ENCODE results near the gene CCDC85C. TPM values are rescaled to one million over a fixed set of nuclear protein-coding genes. Genes with fewer than 3 reads are reported as not detected.

CCDC85C gene
- total and polyA plus RNA-seq, 10 of the 15 experiments (the other 5 are each of a cell fraction or from before 2014, with no cell fraction given), result 0.03 to 3.6 (median 1.1) TPM

DNA sequence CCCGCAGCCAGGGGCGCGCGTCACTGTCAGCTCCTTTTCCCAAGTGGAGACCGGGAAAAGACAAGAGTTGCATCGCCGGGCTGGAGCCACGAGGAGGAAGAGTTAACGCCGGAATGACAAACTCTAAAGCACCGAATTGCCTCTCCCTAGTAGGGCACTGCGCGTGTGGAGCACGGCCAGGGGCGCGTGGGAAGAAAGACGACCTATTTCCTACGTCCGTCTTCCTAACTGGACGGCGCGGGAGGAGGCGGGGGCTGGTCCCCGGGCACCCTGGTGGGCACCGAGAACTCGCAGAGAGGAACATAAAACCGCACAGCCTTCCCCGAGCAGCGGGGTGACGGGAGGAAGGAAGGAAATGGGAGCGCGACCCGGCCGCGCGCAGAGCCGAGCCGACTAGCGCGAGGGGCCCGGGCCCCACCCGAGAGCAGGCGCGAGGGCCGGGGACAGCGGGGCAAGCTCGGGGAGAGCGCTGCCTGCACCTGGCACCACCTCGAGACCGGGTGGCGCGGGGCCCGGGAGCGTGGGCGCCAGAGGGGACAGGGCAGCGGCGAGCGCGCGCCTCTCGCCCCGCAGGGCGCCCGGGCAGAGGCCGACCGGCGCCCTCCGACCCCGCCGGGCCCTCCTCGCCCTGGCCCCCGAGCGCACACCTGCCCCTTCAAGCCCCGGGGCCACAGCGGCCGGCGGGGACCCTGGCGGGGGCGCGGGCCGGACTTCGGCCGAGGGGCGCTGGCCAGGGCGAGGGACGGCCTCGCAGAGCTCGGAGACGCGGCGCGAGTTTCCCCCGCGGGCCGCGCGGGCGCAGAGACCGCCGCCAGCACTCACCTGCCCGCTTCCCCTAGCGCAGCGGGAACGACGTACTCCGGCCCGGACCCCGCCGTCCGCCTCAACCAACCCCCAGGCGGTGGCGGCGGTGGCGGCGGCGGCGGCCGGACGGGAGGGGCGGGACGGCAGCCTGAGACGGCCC lies 123.8 kb downstream of the CCDC85C start, which contains the start of gene SETD3:
TSS of gene SETD3 (minus strand) at position 954 of the 964 bp plus-strand sequence. CDS start 15,054 bp downstream, outside the sequence.
- no peak for ATAC-seq
- BruUV-seq (replicated peaks), result no TSS peak
- TF ChIP-seq DPF2 (IDR thresholded peaks at IDR 0.05), result peak; percentile 47; the same call in 1 of the 2 replicates
- TF ChIP-seq NR2F1 (conservative IDR thresholded peaks at IDR 0.05), result peak; percentile 51; the same call in 1 of the 2 replicates
- no peak for TF ChIP-seq TCF3 (IDR thresholded peaks at IDR 0.05; ENCODE audit: borderline replicate concordance, insufficient read depth, low read depth, low read length)
- no peak for TF ChIP-seq FOXM1 (IDR thresholded peaks at IDR 0.05; ENCODE audit: low read depth, low read length)
- no peak for TF ChIP-seq PAX8 (IDR thresholded peaks at IDR 0.05)
- no peak for TF ChIP-seq IKZF2 (IDR thresholded peaks at IDR 0.05)
- TF ChIP-seq SIX5 (IDR thresholded peaks at IDR 0.05; ENCODE audit: low read depth, low read length, severe bottlenecking), result no peak
- peak; percentile 66 for TF ChIP-seq IKZF1 (conservative IDR thresholded peaks at IDR 0.05)
- TF ChIP-seq MYB (IDR thresholded peaks at IDR 0.05; ENCODE audit: borderline replicate concordance, low read depth, low read length), result no peak
- TF ChIP-seq SMAD1 (IDR thresholded peaks at IDR 0.05; ENCODE audit: low read depth, partially characterized antibody), result no peak
- 0 out of 2 replicates have a peak, but pooled peaks have one; percentile 53 for TF ChIP-seq SMARCA5 (IDR thresholded peaks at IDR 0.05)
- TF ChIP-seq, protein P1, sequence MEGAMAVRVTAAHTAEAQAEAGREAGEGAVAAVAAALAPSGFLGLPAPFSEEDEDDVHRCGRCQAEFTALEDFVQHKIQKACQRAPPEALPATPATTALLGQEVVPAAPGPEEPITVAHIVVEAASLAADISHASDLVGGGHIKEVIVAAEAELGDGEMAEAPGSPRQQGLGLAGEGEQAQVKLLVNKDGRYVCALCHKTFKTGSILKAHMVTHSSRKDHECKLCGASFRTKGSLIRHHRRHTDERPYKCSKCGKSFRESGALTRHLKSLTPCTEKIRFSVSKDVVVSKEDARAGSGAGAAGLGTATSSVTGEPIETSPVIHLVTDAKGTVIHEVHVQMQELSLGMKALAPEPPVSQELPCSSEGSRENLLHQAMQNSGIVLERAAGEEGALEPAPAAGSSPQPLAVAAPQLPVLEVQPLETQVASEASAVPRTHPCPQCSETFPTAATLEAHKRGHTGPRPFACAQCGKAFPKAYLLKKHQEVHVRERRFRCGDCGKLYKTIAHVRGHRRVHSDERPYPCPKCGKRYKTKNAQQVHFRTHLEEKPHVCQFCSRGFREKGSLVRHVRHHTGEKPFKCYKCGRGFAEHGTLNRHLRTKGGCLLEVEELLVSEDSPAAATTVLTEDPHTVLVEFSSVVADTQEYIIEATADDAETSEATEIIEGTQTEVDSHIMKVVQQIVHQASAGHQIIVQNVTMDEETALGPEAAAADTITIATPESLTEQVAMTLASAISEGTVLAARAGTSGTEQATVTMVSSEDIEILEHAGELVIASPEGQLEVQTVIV (IDR thresholded peaks at IDR 0.05; ENCODE audit: borderline replicate concordance, partially characterized antibody), result no peak
- peak; percentile 78 for TF ChIP-seq GATAD2B (conservative IDR thresholded peaks at IDR 0.05; ENCODE audit: low read depth)
- TF ChIP-seq NR2C2 (IDR thresholded peaks at IDR 0.05; ENCODE audit: borderline replicate concordance, control insufficient read depth, insufficient read length, low read depth), result no peak
- no peak for TF ChIP-seq IRF4 (IDR thresholded peaks at IDR 0.05; ENCODE audit: low read depth, low read length)
- peak; percentile 60 for TF ChIP-seq HDAC6 (IDR thresholded peaks at IDR 0.05; ENCODE audit: unreplicated experiment)
- TF ChIP-seq SREBF1 (IDR thresholded peaks at IDR 0.05; ENCODE audit: low read length), result no peak
- TF ChIP-seq BHLHE40 (IDR thresholded peaks at IDR 0.05; ENCODE audit: borderline replicate concordance in 1 of 2, low read depth in 2 of 2, low read length in 1 of 2), result peak in 1 of 2 experiments; percentile 4; a peak in 1 of 4 replicates
- no peak for TF ChIP-seq FOS (IDR thresholded peaks at IDR 0.05; ENCODE audit: borderline replicate concordance, extremely low read depth, insufficient read length)
- no peak for TF ChIP-seq ZNF207 (IDR thresholded peaks at IDR 0.05; ENCODE audit: borderline replicate concordance)
- peak; percentile 86; the same call in 1 of the 2 replicates for TF ChIP-seq LARP7 (IDR thresholded peaks at IDR 0.05)
- TF ChIP-seq HCFC1 (IDR thresholded peaks at IDR 0.05; ENCODE audit: low read length), result no peak

More for the DNA sequence above, 123.8 kb downstream of the CCDC85C start, which contains the start of gene SETD3:
- in situ Hi-C loops (cut with MboI), result no loop called here
- no peak for FAIRE-seq
- Histone ChIP-seq H3K4me1 (ENCODE audit: control insufficient read depth, insufficient read depth, low read length) (peaks cover 8% of the 10 kb centered on the region), H3K27me3 (replicated peaks in 1 of 2; ENCODE audit: control insufficient read depth in 2 of 2, insufficient read depth in 2 of 2, low read length in 1 of 2) (no peaks in the 10 kb centered on the region), H3K79me2 (ENCODE audit: control insufficient read depth, insufficient read depth, low read length) (peaks cover 91% of the 10 kb centered on the region), H2AFZ (ENCODE audit: control insufficient read depth, low read depth, low read length) (peak within 1 kb of the TSS; percentile 91), H3K4me3 (peak within 1 kb of the TSS; percentile 87), H4K20me1 (ENCODE audit: control insufficient read depth, insufficient read depth) (no peaks in the 10 kb centered on the region), H3K9me3 (replicated peaks; ENCODE audit: control insufficient read depth, insufficient read depth, low read length) (no peaks in the 10 kb centered on the region), H3K36me3 (ENCODE audit: control insufficient read depth in 2 of 2, insufficient read depth in 2 of 2, low read length in 1 of 2) (no peaks in the 10 kb centered on the region), H3K9ac (ENCODE audit: control insufficient read depth, insufficient read depth, low read length) (peak within 1 kb of the TSS; percentile 87), H3K27ac (ENCODE audit: control insufficient read depth, insufficient read depth) (peak within 1 kb of the TSS; percentile 90), H3K4me2 (ENCODE audit: control insufficient read depth, insufficient read depth) (peak within 1 kb of the TSS; percentile 88)
- intact Hi-C loops (cut with micrococcal nuclease; ENCODE audit: unreplicated experiment), result loop anchor here (2.0 kb wide), 1 partner anchor 125 kb away; the partner anchor contains the start of gene CCDC85C
- RAD21 ChIA-PET (ENCODE audit: unreplicated experiment), result interaction anchor here (0.9 to 1.7 kb wide), 5 partner anchors 64 to 204 kb away, joined by 3 to 10 read pairs (median 7); partner anchors contain the start of gene CYP46A1
- no peak for DNase-seq (ENCODE audit: low read depth, low spot score)
- POLR2A ChIA-PET, result interaction anchor here (0.5 to 1.5 kb wide), 10 partner anchors 9 to 204 kb away, joined by 3 to 11 read pairs (median 4); partner anchors contain the start of genes CCDC85C and CYP46A1
- CTCF ChIA-PET, result interaction anchor here (0.7 to 1.0 kb wide), 3 partner anchors 88 to 128 kb away, joined by 3 read pairs; no protein-coding TSS in a partner anchor
- WGBS (ENCODE audit: insufficient coverage, insufficient replicate concordance, low lambda C conversion rate, missing lambda C conversion rate), result under 1% methylated on average over 41 of the region's 122 CpGs
- SMC1A ChIA-PET (ENCODE audit: uncharacterized antibody, unreplicated experiment), result interaction anchor here (1.5 kb wide), 1 partner anchor 10 kb away, joined by 6 read pairs; no protein-coding TSS in a partner anchor

Data from GM12878 (cell line).